ACC112 (cell line): ENCODE data around the gene PTPRE.

Source experiments
- H2AFZ ChIP-seq: fragments of 200-600 bp; sonication (generic); one replicate; pipeline ENCODE4 v1.6.0; 2017; ENCODE audit warnings: antibody characterized with exemption, low read length; ENCODE audit not compliant: unreplicated experiment
- H3K27ac ChIP-seq: fragments of 200-600 bp; sonication (generic); 2 replicates; pipeline ENCODE4 v1.5.1; 2014; ENCODE audit warnings: low read depth, mild to moderate bottlenecking, antibody characterized with exemption, low read length, moderate library complexity
- H3K27me3 ChIP-seq: fragments of 200-600 bp; sonication (generic); 2 replicates; pipeline ENCODE4 v1.6.1; 2014; ENCODE audit warnings: mild to moderate bottlenecking, antibody characterized with exemption, low read length, moderate library complexity, mixed read lengths; ENCODE audit not compliant: insufficient read depth
- H3K36me3 ChIP-seq: fragments of 200-600 bp; sonication (generic); 2 replicates; pipeline ENCODE4 v1.6.1; 2016; ENCODE audit warnings: mild to moderate bottlenecking, antibody characterized with exemption, low read length, moderate library complexity, mixed read lengths; ENCODE audit not compliant: insufficient read depth
- H3K4me1 ChIP-seq: fragments of 200-600 bp; sonication (generic); one replicate; pipeline ENCODE4 v1.6.1; 2016; ENCODE audit warnings: low read length, mixed read lengths; ENCODE audit not compliant: insufficient read depth, unreplicated experiment, control insufficient read depth
- H3K4me3 ChIP-seq: fragments of 200-600 bp; sonication (generic); 2 replicates; pipeline ENCODE4 v1.5.1; 2014; ENCODE audit warnings: mild to moderate bottlenecking, low read depth, low read length
- H3K79me2 ChIP-seq: fragments of 200-600 bp; sonication (generic); one replicate; pipeline ENCODE4 v1.6.0; 2016; ENCODE audit warnings: low read length; ENCODE audit not compliant: control insufficient read depth, unreplicated experiment, insufficient read depth

PTPRE gene

GRCh38 chr10:127942811-127943210 is 35.9 kb downstream of the PTPRE start:
- no peak overlapping the region for H2AFZ ChIP-seq
- peaks cover 24% of the 10 kb centered on the region for H3K4me1 ChIP-seq
- H3K36me3 ChIP-seq = no peaks in the 10 kb centered on the region
- H3K27ac ChIP-seq = no peak overlapping the region
- no peaks in the 10 kb centered on the region for H3K79me2 ChIP-seq
- H3K27me3 ChIP-seq = no peaks in the 10 kb centered on the region
- no peak overlapping the region for H3K4me3 ChIP-seq

- Histone ChIP-seq H3K36me3 (no peaks in the 10 kb centered on the region), H3K79me2 (no peaks in the 10 kb centered on the region), H3K27me3 (no peaks in the 10 kb centered on the region), H3K4me1 (peaks cover 24% of the 10 kb centered on the region), H2AFZ (no peak overlapping the region), H3K27ac (no peak overlapping the region), H3K4me3 (no peak overlapping the region)
Measured at GRCh38 chr10:127943336-127943910, 36.5 kb downstream of the PTPRE start.

- Histone ChIP-seq H3K27ac (no peak overlapping the region), H2AFZ (no peak overlapping the region), H3K27me3 (no peaks in the 10 kb centered on the region), H3K4me1 (peaks cover 24% of the 10 kb centered on the region), H3K4me3 (no peak overlapping the region), H3K79me2 (no peaks in the 10 kb centered on the region), H3K36me3 (no peaks in the 10 kb centered on the region)
Measured at GRCh38 chr10:127944256-127944655, 37.4 kb downstream of the PTPRE start.

- H3K36me3 ChIP-seq = no peaks in the 10 kb centered on the region
- no peaks in the 10 kb centered on the region for H3K27me3 ChIP-seq
- H3K79me2 ChIP-seq = no peaks in the 10 kb centered on the region
- no peak overlapping the region for H2AFZ ChIP-seq
- peaks cover 24% of the 10 kb centered on the region for H3K4me1 ChIP-seq
- H3K27ac ChIP-seq = peak overlapping the region; percentile 72
- H3K4me3 ChIP-seq = no peak overlapping the region; the same call in 1 of the 2 replicates
Measured at GRCh38 chr10:127945341-127945758, 38.4 kb downstream of the PTPRE start.

- peak overlapping the region; percentile 29; the same call in 1 of the 2 replicates for H3K4me3 ChIP-seq
Measured at GRCh38 chr10:127945948-127946711, 39.2 kb downstream of the PTPRE start.

GRCh38 chr10:127947211-127947610 is 40.3 kb downstream of the PTPRE start:
- Histone ChIP-seq H3K4me1 (peaks cover 24% of the 10 kb centered on the region), H3K36me3 (no peaks in the 10 kb centered on the region), H3K27ac (no peak overlapping the region), H3K4me3 (no peak overlapping the region), H3K79me2 (no peaks in the 10 kb centered on the region), H3K27me3 (no peaks in the 10 kb centered on the region), H2AFZ (no peak overlapping the region)

More at GRCh38 chr10:127945948-127946711, 39.2 kb downstream of the PTPRE start:
- H2AFZ ChIP-seq = no peak overlapping the region
- H3K27me3 ChIP-seq = no peaks in the 10 kb centered on the region
- H3K79me2 ChIP-seq = no peaks in the 10 kb centered on the region
- no peaks in the 10 kb centered on the region for H3K36me3 ChIP-seq
- H3K4me1 ChIP-seq = peaks cover 24% of the 10 kb centered on the region
- H3K27ac ChIP-seq = peak overlapping the region; percentile 72

GRCh38 chr10:127948791-127949190 is 41.9 kb downstream of the PTPRE start:
- H3K27me3 ChIP-seq = no peaks in the 10 kb centered on the region
- no peak overlapping the region for H3K4me3 ChIP-seq
- no peaks in the 10 kb centered on the region for H3K36me3 ChIP-seq
- H2AFZ ChIP-seq = no peak overlapping the region
- H3K27ac ChIP-seq = no peak overlapping the region
- H3K4me1 ChIP-seq = peaks cover 22% of the 10 kb centered on the region
- no peaks in the 10 kb centered on the region for H3K79me2 ChIP-seq

GRCh38 chr10:127949831-127950230 is 42.9 kb downstream of the PTPRE start:
- Histone ChIP-seq H3K4me1 (peaks cover 17% of the 10 kb centered on the region), H3K27ac (no peak overlapping the region), H2AFZ (no peak overlapping the region), H3K36me3 (no peaks in the 10 kb centered on the region), H3K27me3 (no peaks in the 10 kb centered on the region), H3K4me3 (no peak overlapping the region), H3K79me2 (no peaks in the 10 kb centered on the region)

GRCh38 chr10:127951861-127952574 is 45.1 kb downstream of the PTPRE start:
- Histone ChIP-seq H3K79me2 (no peaks in the 10 kb centered on the region), H2AFZ (no peak overlapping the region), H3K4me1 (no peaks in the 10 kb centered on the region), H3K36me3 (no peaks in the 10 kb centered on the region), H3K4me3 (no peak overlapping the region), H3K27me3 (no peaks in the 10 kb centered on the region), H3K27ac (no peak overlapping the region)

GRCh38 chr10:127952575-127952869 is 45.6 kb downstream of the PTPRE start:
- H3K4me3 ChIP-seq = no peak overlapping the region
- H2AFZ ChIP-seq = no peak overlapping the region
- no peaks in the 10 kb centered on the region for H3K4me1 ChIP-seq
- H3K79me2 ChIP-seq = no peaks in the 10 kb centered on the region
- no peak overlapping the region for H3K27ac ChIP-seq
- H3K27me3 ChIP-seq = no peaks in the 10 kb centered on the region
- H3K36me3 ChIP-seq = no peaks in the 10 kb centered on the region

GRCh38 chr10:127952918-127953317 is 46.0 kb downstream of the PTPRE start:
- H3K27me3 ChIP-seq = no peaks in the 10 kb centered on the region
- H2AFZ ChIP-seq = no peak overlapping the region
- H3K36me3 ChIP-seq = no peaks in the 10 kb centered on the region
- no peaks in the 10 kb centered on the region for H3K4me1 ChIP-seq
- no peak overlapping the region for H3K27ac ChIP-seq
- no peaks in the 10 kb centered on the region for H3K79me2 ChIP-seq
- H3K4me3 ChIP-seq = no peak overlapping the region
